HG02840 (cell line): ENCODE data around the gene CCL20.

ENCODE experiments used
- ATAC-seq: cut with Tn5 transposase; IDR thresholded peaks from one replicate; pipeline ENCODE4 v1.9.1; 2021; ENCODE audit warnings: mild to moderate bottlenecking, moderate library complexity, moderate number of reproducible peaks; ENCODE audit not compliant: unreplicated experiment, low FRiP score

CCL20 gene

DNA sequence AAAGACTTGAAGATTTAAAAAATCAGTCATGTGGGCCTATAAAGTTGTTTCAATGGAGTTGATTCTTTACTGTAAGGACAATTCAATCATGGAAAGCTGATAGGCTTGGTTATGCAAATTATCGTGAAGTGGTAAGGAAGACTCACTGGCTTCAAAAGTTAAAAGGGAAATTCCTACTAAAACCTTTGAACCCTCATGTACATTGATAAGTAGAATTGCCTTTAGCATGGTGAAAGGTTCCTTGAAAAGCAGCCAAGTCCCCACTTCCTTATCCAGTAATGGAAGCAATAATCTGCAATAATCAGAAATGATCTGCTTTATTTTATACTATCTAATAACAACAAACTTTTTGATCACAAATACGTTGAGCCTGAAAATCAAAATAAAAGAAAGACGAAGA, 14.4 kb upstream of the CCL20 start:
- ATAC-seq, result no peak

- no peak for ATAC-seq
Observed at GRCh38 chr2:227802882-227803281, 10.8 kb upstream of the CCL20 start.

DNA sequence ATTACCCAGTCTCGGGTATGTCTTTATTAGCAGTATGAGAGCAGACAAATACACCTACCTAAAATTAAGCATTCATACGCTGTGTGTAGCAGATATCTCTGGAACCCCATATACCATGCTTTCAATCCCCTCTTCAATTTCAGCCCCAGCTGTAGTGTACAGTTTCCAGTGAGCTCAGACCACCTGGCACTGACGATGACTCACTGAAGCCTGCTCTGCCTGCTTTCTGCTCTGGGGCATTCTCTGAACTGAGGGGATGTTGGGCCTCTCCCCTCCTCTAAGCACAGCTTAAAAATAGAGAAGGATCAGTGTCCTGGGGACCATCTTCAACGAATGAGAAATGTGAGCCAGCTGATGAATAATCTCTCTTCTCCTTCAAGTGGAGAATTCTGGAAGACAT, 8.7 kb upstream of the CCL20 start:
- no peak for ATAC-seq

GRCh38 chr2:227805578-227805977, 8.1 kb upstream of the CCL20 start:
- ATAC-seq, result no peak

GRCh38 chr2:227808936-227809335, 4.7 kb upstream of the CCL20 start:
- no peak for ATAC-seq

GRCh38 chr2:227812001-227812400, 1.6 kb upstream of the CCL20 start:
- ATAC-seq, result no peak

DNA sequence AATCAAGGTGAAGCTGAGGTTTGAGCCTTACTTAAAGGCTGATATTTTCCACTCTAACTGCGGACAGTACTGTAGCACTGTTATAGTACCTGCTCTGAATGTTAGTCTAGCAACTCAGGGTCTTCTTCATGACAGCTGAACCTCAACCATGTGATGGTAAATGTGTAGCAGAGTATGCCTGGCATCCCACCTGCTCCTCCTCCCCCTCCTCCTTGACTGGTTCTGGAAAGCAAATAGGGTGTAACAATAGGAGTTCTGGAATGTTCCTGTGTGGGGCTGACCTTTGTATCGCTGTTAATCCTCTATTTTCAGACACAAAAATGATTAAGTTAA, 447 bp upstream of the CCL20 start:
- no peak for ATAC-seq

DNA sequence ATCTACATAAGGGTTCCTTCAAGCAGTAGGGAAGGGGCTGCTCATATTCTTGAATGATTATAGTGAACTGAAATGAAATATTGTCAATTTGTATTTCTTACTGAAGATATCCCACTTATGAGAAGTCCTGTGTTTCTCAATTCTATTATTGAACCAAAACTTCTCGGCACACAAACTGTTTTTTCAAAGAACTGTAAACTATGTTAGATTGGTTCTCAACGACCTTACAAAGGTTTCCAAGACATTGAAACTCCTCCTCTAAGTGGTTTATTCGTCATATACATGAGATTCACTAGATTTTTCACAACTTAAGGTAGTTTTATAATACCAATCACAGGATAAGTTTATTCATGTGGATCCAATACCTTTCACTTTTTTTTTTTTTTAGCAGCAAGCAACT, 1.4 kb downstream of the CCL20 start:
- ATAC-seq, result no peak

DNA sequence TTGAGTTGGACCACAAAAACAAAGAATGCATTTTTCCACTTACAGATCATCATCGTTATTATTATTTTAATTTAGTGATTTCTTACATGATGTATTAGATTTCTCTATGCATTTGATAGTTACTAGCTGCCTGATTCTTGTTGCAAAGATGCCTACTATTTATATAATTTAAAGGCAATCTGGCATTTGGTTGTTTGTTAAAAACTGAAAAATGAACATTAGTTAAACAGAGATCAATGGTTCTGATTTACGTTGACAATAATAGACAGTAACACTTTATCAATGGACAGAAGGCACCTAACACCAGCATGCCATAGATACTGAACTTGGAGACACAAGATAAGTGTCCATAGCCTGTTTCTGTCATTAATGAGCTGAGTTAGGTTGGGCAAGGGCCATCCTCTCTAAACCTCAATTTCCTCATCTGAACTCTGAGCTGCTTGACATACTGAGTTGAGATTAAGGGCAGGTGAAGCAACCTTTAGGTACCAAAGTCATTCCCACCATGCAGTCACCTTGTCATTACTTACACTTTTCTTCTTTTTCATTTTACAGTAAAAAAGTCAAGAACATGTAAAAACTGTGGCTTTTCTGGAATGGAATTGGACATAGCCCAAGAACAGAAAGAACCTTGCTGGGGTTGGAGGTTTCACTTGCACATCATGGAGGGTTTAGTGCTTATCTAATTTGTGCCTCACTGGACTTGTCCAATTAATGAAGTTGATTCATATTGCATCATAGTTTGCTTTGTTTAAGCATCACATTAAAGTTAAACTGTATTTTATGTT, 3.1 kb downstream of the CCL20 start:
- no peak for ATAC-seq

GRCh38 chr2:227817336-227817735, 3.7 kb downstream of the CCL20 start:
- ATAC-seq, result no peak

DNA sequence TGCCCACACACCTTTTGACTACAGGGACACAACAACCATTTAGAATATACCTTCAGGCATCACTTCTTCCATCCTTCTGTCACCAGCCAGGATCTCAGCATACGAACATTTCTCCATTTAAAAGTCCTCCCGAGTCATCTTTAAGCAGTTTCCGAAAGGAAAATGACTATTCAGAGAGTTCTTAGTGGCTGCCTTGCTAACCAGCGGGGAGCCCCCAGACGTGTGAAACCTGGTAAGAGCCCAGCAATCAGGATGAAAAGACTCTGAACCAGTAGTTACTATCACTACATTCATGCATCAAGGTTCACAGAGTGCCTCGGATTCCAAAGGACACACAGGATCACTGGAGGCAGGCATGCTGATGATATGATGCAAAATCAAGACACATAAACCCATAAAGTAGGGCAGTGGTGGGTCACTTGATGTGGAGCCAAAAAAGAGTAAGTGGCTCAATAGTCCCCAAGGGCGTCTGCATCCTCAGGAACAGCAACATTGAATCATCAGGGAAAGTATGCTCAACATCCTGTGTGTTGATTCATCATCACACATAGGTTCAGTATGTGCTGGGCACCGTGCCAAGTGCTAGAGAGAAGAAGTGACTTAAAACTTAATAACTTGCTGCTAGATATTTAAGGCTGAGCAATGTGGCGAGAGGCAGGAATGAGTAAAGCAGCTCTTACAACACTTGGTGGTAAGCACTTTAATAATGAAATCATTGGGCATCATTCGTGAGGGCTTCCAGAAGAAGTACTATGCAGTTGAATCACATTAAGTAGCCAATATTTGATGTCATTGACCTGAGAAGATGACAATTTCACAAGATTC, 4.4 kb downstream of the CCL20 start:
- no peak for ATAC-seq

GRCh38 chr2:227818675-227819397, 5.2 kb downstream of the CCL20 start:
- ATAC-seq, result no peak

GRCh38 chr2:227819398-227819697, 5.7 kb downstream of the CCL20 start:
- no peak for ATAC-seq

DNA sequence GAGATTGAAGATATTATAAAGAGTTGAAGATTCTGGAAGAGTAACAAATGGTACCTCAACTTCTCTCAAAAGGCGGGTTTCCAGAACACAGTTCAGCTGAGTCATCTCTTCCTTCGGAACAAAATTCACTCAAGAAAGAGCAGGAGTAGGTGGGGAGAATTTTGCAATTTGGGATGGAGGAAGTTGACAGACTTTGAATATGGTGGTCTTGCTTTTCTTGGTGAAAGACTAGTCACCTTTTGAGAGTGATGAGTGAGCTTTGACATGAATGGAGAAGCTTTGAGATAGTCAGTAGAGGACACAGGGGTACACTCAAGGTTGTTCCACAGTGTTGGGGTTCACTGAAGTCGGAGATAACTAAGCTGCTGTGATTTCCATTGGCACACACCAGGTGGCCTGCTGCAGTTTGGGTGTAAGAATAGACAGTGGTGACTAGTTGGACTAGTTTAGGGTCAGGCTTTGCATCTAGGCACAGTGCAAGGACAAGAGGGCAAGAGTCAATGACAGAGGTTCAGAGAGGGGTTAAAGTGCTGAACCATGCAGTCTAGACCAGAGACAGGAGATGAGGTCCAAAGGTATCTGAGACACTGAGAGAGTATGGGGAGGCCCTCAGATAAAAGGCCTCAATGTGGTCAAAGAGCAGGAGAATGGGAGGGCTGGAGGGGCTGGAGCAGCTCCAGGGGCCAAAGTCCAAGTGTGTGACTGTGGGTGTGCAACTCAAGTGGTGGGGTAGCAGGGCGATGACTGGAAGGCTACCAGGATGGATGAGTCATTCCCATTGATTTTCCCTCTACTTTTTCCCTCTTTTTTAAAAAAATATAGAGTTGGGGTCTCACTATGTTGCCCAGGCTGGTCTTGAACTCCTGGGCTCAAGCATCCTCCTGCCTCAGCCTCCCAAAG, 7.7 kb downstream of the CCL20 start:
- ATAC-seq, result no peak

GRCh38 chr2:227822416-227823003, 8.9 kb downstream of the CCL20 start:
- ATAC-seq, result no peak

DNA sequence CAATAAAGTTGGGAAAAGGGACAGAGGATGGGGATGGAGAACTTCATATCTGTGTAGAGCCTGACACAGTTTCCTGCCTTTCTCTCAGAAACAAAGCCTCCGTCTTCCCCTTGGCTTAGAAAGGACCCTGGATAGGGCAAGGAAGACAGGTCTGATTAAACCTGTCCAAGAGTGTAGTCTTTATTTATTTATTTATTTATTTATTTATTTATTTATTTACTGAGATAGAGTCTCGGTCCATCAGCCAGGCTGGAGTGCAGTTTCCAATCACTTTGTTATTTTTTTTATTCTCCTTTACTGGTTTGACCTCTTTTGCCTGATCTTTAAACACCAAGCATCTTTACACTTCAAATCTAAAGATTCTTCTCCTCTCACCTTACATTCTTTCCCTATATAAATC, 10.3 kb downstream of the CCL20 start:
- no peak for ATAC-seq

DNA sequence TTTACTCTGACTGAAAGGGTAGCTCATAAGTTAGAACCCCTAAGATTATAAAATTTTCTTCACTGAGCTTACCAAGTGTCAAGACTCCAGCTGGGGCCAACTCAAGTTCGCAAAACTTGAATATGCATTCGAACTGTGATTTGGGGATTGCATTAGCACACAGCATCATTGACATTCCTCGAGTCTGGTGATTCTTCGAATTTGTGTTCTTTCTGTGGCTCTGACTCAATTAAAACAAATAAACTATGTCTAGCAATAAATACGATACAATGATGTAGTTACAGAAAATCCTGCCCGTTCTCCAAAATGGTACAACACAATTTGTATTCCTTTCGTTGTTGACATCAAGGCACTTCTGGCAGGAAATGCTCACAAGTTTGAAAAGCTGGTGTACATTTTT, 11.1 kb downstream of the CCL20 start:
- no peak for ATAC-seq

GRCh38 chr2:227826019-227826521, 12.4 kb downstream of the CCL20 start:
- ATAC-seq, result no peak

DNA sequence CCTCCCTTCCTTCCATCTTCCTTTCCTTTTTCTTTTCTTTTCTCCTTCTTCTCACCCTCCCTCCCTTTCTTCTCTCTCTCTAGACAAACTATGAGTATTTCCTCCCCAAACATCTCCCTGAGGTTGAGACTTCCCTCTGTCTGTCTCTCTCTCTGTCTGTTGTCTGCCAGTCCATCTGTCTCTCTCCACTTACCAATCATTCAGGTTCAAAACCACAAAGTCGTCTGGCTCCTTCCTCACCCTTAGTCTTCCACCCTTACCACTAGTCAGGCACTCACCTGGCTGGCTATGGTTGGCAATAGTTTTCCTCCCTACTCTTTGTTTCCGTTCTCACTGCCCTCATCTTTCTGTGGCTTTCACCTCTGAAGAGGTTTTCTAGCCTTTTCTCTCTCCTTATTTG, 12.9 kb downstream of the CCL20 start:
- no peak for ATAC-seq

DNA sequence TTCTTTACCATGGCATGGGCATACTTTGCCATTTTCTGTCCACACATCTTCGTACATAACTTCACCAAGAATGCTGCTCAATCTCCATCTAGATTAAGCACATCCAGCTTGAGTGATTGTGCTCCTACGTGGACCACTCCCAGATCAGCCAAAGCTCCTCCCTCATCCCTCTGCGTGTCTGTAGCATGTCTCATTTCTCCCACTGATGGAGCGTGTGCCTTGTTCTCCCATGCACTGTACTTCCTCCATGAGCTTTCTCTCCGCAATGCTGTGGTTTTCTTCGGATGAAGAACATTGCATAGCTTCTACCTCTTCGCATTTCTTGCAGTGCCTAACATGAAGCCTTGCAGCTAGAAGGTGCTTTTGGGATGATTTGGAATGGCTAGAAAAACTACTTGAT, 13.5 kb downstream of the CCL20 start:
- ATAC-seq, result no peak
